Mesenchymal stem cell (in vitro differentiated cells and primary cell): ENCODE measurements around the gene NEGR1.
A peak's percentile ranks its signal among the peaks of the same experiment; 100 is the strongest.

ENCODE experiments used
- DNase-seq: peaks from one replicate; pipeline ENCODE4 v3.0.0-alpha.2; 2013
- H2AFZ ChIP-seq: one replicate; pipeline ENCODE4 v1.6.1; 2013; ENCODE audit warnings: low read depth, mild to moderate bottlenecking, control low read depth, inconsistent platforms, low read length, moderate library complexity
- H2AK5ac ChIP-seq: 2 replicates; pipeline ENCODE4 v1.6.1; 2013; ENCODE audit warnings: low read length, moderate library complexity, mild to moderate bottlenecking, inconsistent platforms; ENCODE audit not compliant: severe bottlenecking
- H2BK120ac ChIP-seq: one replicate; pipeline ENCODE4 v1.6.1; 2013; ENCODE audit warnings: low read depth, mild to moderate bottlenecking, inconsistent platforms, low read length, moderate library complexity
- H2BK12ac ChIP-seq, 2 experiments: one replicate each; pipeline ENCODE4 v1.6.1; 2013; ENCODE audit warnings: inconsistent platforms in 2 of 2, low read length in 2 of 2, mild to moderate bottlenecking in 2 of 2, moderate library complexity in 2 of 2, control low read depth in 1 of 2
- H2BK15ac ChIP-seq: one replicate; pipeline ENCODE4 v1.6.1; 2013; ENCODE audit warnings: mild to moderate bottlenecking, low read depth, inconsistent platforms; ENCODE audit not compliant: poor library complexity, severe bottlenecking
- H2BK5ac ChIP-seq: 2 replicates; pipeline ENCODE4 v1.6.1; 2013; ENCODE audit warnings: low read depth, mild to moderate bottlenecking, low read length, control low read depth, inconsistent platforms; ENCODE audit not compliant: poor library complexity, severe bottlenecking
- H3K14ac ChIP-seq, 2 experiments: one replicate each; pipeline ENCODE4 v1.6.1; 2013; ENCODE audit warnings: inconsistent platforms in 2 of 2, low read length in 2 of 2, control low read depth in 1 of 2, mild to moderate bottlenecking in 1 of 2, moderate library complexity in 1 of 2
- H3K18ac ChIP-seq, 2 experiments: one replicate each; pipeline ENCODE4 v1.6.1; 2013; ENCODE audit warnings: inconsistent platforms in 2 of 2, low read length in 2 of 2, control low read depth in 1 of 2, low read depth in 1 of 2, mild to moderate bottlenecking in 1 of 2
- H3K23ac ChIP-seq, 2 experiments: one replicate each; pipeline ENCODE4 v1.6.1; 2013; ENCODE audit warnings: inconsistent platforms in 2 of 2, low read length in 2 of 2, mild to moderate bottlenecking in 2 of 2, moderate library complexity in 2 of 2, control low read depth in 1 of 2
- H3K27ac ChIP-seq: 2 replicates; pipeline ENCODE4 v1.5.1; 2013; ENCODE audit warnings: mild to moderate bottlenecking, moderate library complexity, low read length, control low read depth, inconsistent platforms; ENCODE audit not compliant: poor library complexity, severe bottlenecking
- H3K27me3 ChIP-seq, 2 experiments: 2 replicates each; pipeline versions ENCODE4 v1.6.1 to v1.7.0; 2013; ENCODE audit warnings: low read length in 2 of 2, mild to moderate bottlenecking in 2 of 2, moderate library complexity in 2 of 2, control low read depth in 1 of 2, inconsistent platforms in 1 of 2; ENCODE audit not compliant: control insufficient read depth in 1 of 2, insufficient read depth in 1 of 2
- H3K36me3 ChIP-seq, 2 experiments: 2 replicates each; pipeline versions ENCODE4 v1.6.1 to v1.7.0; 2013; ENCODE audit warnings: low read length in 2 of 2, control low read depth in 1 of 2, inconsistent platforms in 1 of 2, low read depth in 1 of 2, mild to moderate bottlenecking in 1 of 2; ENCODE audit not compliant: insufficient read depth in 2 of 2, control insufficient read depth in 1 of 2
- H3K4ac ChIP-seq, 2 experiments: one replicate each; pipeline ENCODE4 v1.6.1; 2013; ENCODE audit warnings: inconsistent platforms in 2 of 2, low read length in 2 of 2, mild to moderate bottlenecking in 2 of 2, moderate library complexity in 2 of 2, control low read depth in 1 of 2, low read depth in 1 of 2
- H3K4me1 ChIP-seq: 2 replicates; pipeline ENCODE4 v1.6.1; 2013; ENCODE audit warnings: low read depth, low read length, control low read depth; ENCODE audit not compliant: control insufficient read depth, insufficient read depth
- H3K4me2 ChIP-seq: 2 replicates; pipeline ENCODE4 v1.6.1; 2013; ENCODE audit warnings: low read length, mild to moderate bottlenecking, inconsistent platforms; ENCODE audit not compliant: poor library complexity, severe bottlenecking
- H3K4me3 ChIP-seq, 2 experiments: 2 replicates each; pipeline versions ENCODE4 v1.5.1 to v1.7.0; 2013; ENCODE audit warnings: low read length in 2 of 2, mild to moderate bottlenecking in 2 of 2, control low read depth in 1 of 2, low read depth in 1 of 2; ENCODE audit not compliant: insufficient read depth in 1 of 2
- H3K79me1 ChIP-seq: replicated peaks from 2 replicates; pipeline ENCODE4 v1.6.1; 2013; ENCODE audit warnings: mild to moderate bottlenecking, control low read depth, low read length, inconsistent platforms; ENCODE audit not compliant: poor library complexity, severe bottlenecking
- H3K9ac ChIP-seq: 2 replicates; pipeline ENCODE4 v1.7.0; 2013; ENCODE audit warnings: mild to moderate bottlenecking, low read length, moderate library complexity
- H3K9me3 ChIP-seq: 2 replicates; pipeline ENCODE4 v1.7.0; 2013; ENCODE audit warnings: mild to moderate bottlenecking, low read length; ENCODE audit not compliant: control insufficient read depth
- H4K8ac ChIP-seq: one replicate; pipeline ENCODE4 v1.6.1; 2013; ENCODE audit warnings: inconsistent platforms, mild to moderate bottlenecking, low read length, moderate library complexity
- H4K91ac ChIP-seq: one replicate; pipeline ENCODE4 v1.6.1; 2013; ENCODE audit warnings: mild to moderate bottlenecking, low read length, inconsistent platforms
- WGBS: methylation state at CpG from one replicate; pipeline ENCODE4 v1.1.7; 2013; ENCODE audit warnings: mixed read lengths; 5-methylcytosine and 5-hydroxymethylcytosine counted together

Gene NEGR1

GRCh38 chr1:71533950-71534349, 748.4 kb downstream of the NEGR1 start:
- Histone ChIP-seq H2BK120ac (no peak overlapping the region), H3K79me1 (no peaks in the 10 kb centered on the region), H4K91ac (no peak overlapping the region), H4K8ac (no peak overlapping the region), H3K4ac (no peak overlapping the region), H2AFZ (no peak overlapping the region), H3K36me3 (no peaks in the 10 kb centered on the region), H3K23ac (no peak overlapping the region), H3K9ac (no peak overlapping the region), H2BK15ac (no peak overlapping the region), H3K4me1 (no peaks in the 10 kb centered on the region), H3K9me3 (no peaks in the 10 kb centered on the region), H3K18ac (no peak overlapping the region), H2BK12ac (no peak overlapping the region), H3K14ac (no peak overlapping the region), H2AK5ac (no peak overlapping the region), H3K4me2 (no peak overlapping the region), H3K4me3 (no peak overlapping the region), H2BK5ac (no peak overlapping the region), H3K27me3 (no peaks in the 10 kb centered on the region), H3K27ac (no peak overlapping the region)
- WGBS: 71% methylated on average over 1 of the region's 2 CpGs
- DNase-seq: peak; percentile 2

- no peaks in the 10 kb centered on the region for H3K36me3 ChIP-seq
- no peak overlapping the region for H3K4ac ChIP-seq
- H4K8ac ChIP-seq: no peak overlapping the region
- H2BK5ac ChIP-seq: no peak overlapping the region
- H3K4me1 ChIP-seq: no peaks in the 10 kb centered on the region
- no peak overlapping the region for H2AFZ ChIP-seq
- no peak overlapping the region for H2AK5ac ChIP-seq
- 89% methylated on average over 4 of the region's 4 CpGs for WGBS
- no peak overlapping the region for H4K91ac ChIP-seq
- no peak overlapping the region for H3K14ac ChIP-seq
- H3K27me3 ChIP-seq: no peaks in the 10 kb centered on the region
- no peak overlapping the region for H2BK15ac ChIP-seq
- H3K23ac ChIP-seq: no peak overlapping the region
- no peak overlapping the region for H3K18ac ChIP-seq
- no peaks in the 10 kb centered on the region for H3K79me1 ChIP-seq
- H2BK12ac ChIP-seq: no peak overlapping the region
- H3K4me3 ChIP-seq: no peak overlapping the region
- H2BK120ac ChIP-seq: no peak overlapping the region
- no peak for DNase-seq
- no peak overlapping the region for H3K4me2 ChIP-seq
- no peak overlapping the region for H3K27ac ChIP-seq
- H3K9ac ChIP-seq: no peak overlapping the region
- H3K9me3 ChIP-seq: no peaks in the 10 kb centered on the region
These were observed 750.0 kb downstream of the NEGR1 start for GRCh38 chr1:71532343-71532742.

- H3K4me2 ChIP-seq: no peak overlapping the region
- no peak for DNase-seq
- H3K9me3 ChIP-seq: no peaks in the 10 kb centered on the region
- H2BK5ac ChIP-seq: no peak overlapping the region
- H3K4me3 ChIP-seq: no peak overlapping the region
- no peak overlapping the region for H2BK15ac ChIP-seq
- no peaks in the 10 kb centered on the region for H3K27me3 ChIP-seq
- H3K4me1 ChIP-seq: no peaks in the 10 kb centered on the region
- no peak overlapping the region for H2AK5ac ChIP-seq
- H3K27ac ChIP-seq: no peak overlapping the region
- H4K8ac ChIP-seq: no peak overlapping the region
- no peaks in the 10 kb centered on the region for H3K79me1 ChIP-seq
- no peak overlapping the region for H3K14ac ChIP-seq
- no peak overlapping the region for H3K4ac ChIP-seq
- no peak overlapping the region for H2AFZ ChIP-seq
- H4K91ac ChIP-seq: no peak overlapping the region
- no peak overlapping the region for H3K18ac ChIP-seq
- no peak overlapping the region for H2BK120ac ChIP-seq
- no peak overlapping the region for H3K9ac ChIP-seq
- no peak overlapping the region for H2BK12ac ChIP-seq
- no peak overlapping the region for H3K23ac ChIP-seq
- H3K36me3 ChIP-seq: no peaks in the 10 kb centered on the region
These were observed 755.5 kb downstream of the NEGR1 start for GRCh38 chr1:71526824-71527223.

GRCh38 chr1:71522721-71523120, 759.6 kb downstream of the NEGR1 start:
- no peak overlapping the region for H2BK5ac ChIP-seq
- H3K4me1 ChIP-seq: no peaks in the 10 kb centered on the region
- H4K91ac ChIP-seq: no peak overlapping the region
- H3K9me3 ChIP-seq: no peaks in the 10 kb centered on the region
- H3K36me3 ChIP-seq: no peaks in the 10 kb centered on the region
- H3K4ac ChIP-seq: no peak overlapping the region
- H2BK12ac ChIP-seq: no peak overlapping the region
- no peak overlapping the region for H3K4me3 ChIP-seq
- no peak overlapping the region for H3K4me2 ChIP-seq
- H3K14ac ChIP-seq: no peak overlapping the region
- no peak overlapping the region for H2AFZ ChIP-seq
- no peaks in the 10 kb centered on the region for H3K27me3 ChIP-seq
- no peak overlapping the region for H2BK15ac ChIP-seq
- no peak for DNase-seq
- no peaks in the 10 kb centered on the region for H3K79me1 ChIP-seq
- no peak overlapping the region for H4K8ac ChIP-seq
- H2BK120ac ChIP-seq: no peak overlapping the region
- H3K27ac ChIP-seq: no peak overlapping the region
- H3K18ac ChIP-seq: no peak overlapping the region
- WGBS: 71% methylated on average over 3 of the region's 3 CpGs
- H3K23ac ChIP-seq: no peak overlapping the region
- H3K9ac ChIP-seq: no peak overlapping the region
- no peak overlapping the region for H2AK5ac ChIP-seq
